Coronary artery (tissue), 2 donors: ENCODE measurements around the gene C9orf50.
A peak's percentile ranks its signal among the peaks of the same experiment; 100 is the strongest.

Source experiments
- DNase-seq: peaks from one replicate; pipeline ENCODE4 v3.0.0-alpha.2; 2017; ENCODE audit warnings: low spot score
- H3K27ac ChIP-seq, 2 donors: fragments of 200-600 bp; sonication (generic); one replicate each; pipeline ENCODE4 v1.5.1; 2016 to 2019
- H3K4me3 ChIP-seq: fragments of 200-600 bp; sonication (generic); 2 replicates; pipeline ENCODE4 v1.5.1; 2016; ENCODE audit warnings: mild to moderate bottlenecking, moderate library complexity
- CTCF ChIP-seq: fragments of 200-600 bp; sonication (generic); IDR thresholded peaks from one replicate; pipeline ENCODE4 v1.5.1; 2019; ENCODE audit warnings: antibody characterized with exemption

C9orf50 gene

GRCh38 chr9:129567842-129568559 is 52.9 kb downstream of the C9orf50 start:
- no peak for TF ChIP-seq CTCF
- peak overlapping the region; percentile 74 for H3K4me3 ChIP-seq
- DNase-seq = peak; percentile 76
- H3K27ac ChIP-seq = peak overlapping the region; percentile 90 to 91

GRCh38 chr9:129567329-129567728 is 53.6 kb downstream of the C9orf50 start:
- Histone ChIP-seq H3K4me3 (no peak overlapping the region), H3K27ac (peak overlapping the region in 1 of 2 donors; percentile 20)
- DNase-seq = no peak
- no peak for TF ChIP-seq CTCF

- no peak overlapping the region for H3K27ac ChIP-seq
- no peak for DNase-seq
- no peak for TF ChIP-seq CTCF
Measured at GRCh38 chr9:129566563-129567266, 54.2 kb downstream of the C9orf50 start.

GRCh38 chr9:129562917-129563316 is 58.0 kb downstream of the C9orf50 start:
- Histone ChIP-seq H3K27ac (no peak overlapping the region), H3K4me3 (no peak overlapping the region)
- TF ChIP-seq CTCF = no peak
- DNase-seq = no peak

More at GRCh38 chr9:129566563-129567266, 54.2 kb downstream of the C9orf50 start:
- H3K4me3 ChIP-seq = no peak overlapping the region

- Histone ChIP-seq H3K27ac (no peak overlapping the region), H3K4me3 (no peak overlapping the region)
- TF ChIP-seq CTCF = no peak
- DNase-seq = no peak
Measured at GRCh38 chr9:129562514-129562913, 58.4 kb downstream of the C9orf50 start.
